Measurements from ENCODE around the gene HEPN1. TPM values are rescaled to one million over a fixed set of nuclear protein-coding genes. Genes with fewer than 3 reads are reported as not detected.

Gene HEPN1
- total RNA-seq, 2 experiments from 2014 or later: not detected

GRCh38 chr11:124887667-124888013, 31.4 kb upstream of the HEPN1 start:
- intact Hi-C loops (cut with micrococcal nuclease): no loop called here
- peaks cover 2% of the 10 kb centered on the region for H3K27me3 Mint-ChIP-seq (ENCODE audit: low read depth)
- CTCF ChIA-PET: interaction anchor here (1.5 kb wide), 2 partner anchors 11 to 32 kb away, joined by 4 to 10 read pairs; no protein-coding TSS in a partner anchor

GRCh38 chr11:124889191-124890091, 29.6 kb upstream of the HEPN1 start:
- CTCF ChIA-PET: interaction anchor here (0.8 to 1.5 kb wide), 2 partner anchors 10 to 13 kb away, joined by 3 to 10 read pairs; no protein-coding TSS in a partner anchor
- intact Hi-C loops (cut with micrococcal nuclease): no loop called here
- Mint-ChIP-seq H3K27ac (no peak overlapping the region), H3K4me3 (no peak overlapping the region), H3K36me3 (ENCODE audit: low read depth) (no peaks in the 10 kb centered on the region), H3K4me1 (ENCODE audit: low read depth) (peaks cover 2% of the 10 kb centered on the region), H3K9me3 (no peaks in the 10 kb centered on the region), H3K27me3 (ENCODE audit: low read depth) (peaks cover 2% of the 10 kb centered on the region)
- no peak for DNase-seq

More at GRCh38 chr11:124887667-124888013, 31.4 kb upstream of the HEPN1 start:
- H3K36me3 Mint-ChIP-seq (ENCODE audit: low read depth): peaks cover 2% of the 10 kb centered on the region
- H3K4me1 Mint-ChIP-seq (ENCODE audit: low read depth): no peaks in the 10 kb centered on the region
- no peaks in the 10 kb centered on the region for H3K9me3 Mint-ChIP-seq
- DNase-seq: no peak
- no peak overlapping the region for H3K27ac Mint-ChIP-seq
- no peak overlapping the region for H3K4me3 Mint-ChIP-seq

GRCh38 chr11:124890151-124890550, 28.9 kb upstream of the HEPN1 start:
- no peaks in the 10 kb centered on the region for H3K9me3 Mint-ChIP-seq
- intact Hi-C loops (cut with micrococcal nuclease): no loop called here
- CTCF ChIA-PET: interaction anchor here (1.2 kb wide), 1 partner anchor 252 kb away, joined by 3 read pairs; no protein-coding TSS in a partner anchor
- H3K27ac Mint-ChIP-seq: no peak overlapping the region
- peaks cover 2% of the 10 kb centered on the region for H3K27me3 Mint-ChIP-seq (ENCODE audit: low read depth)
- H3K4me3 Mint-ChIP-seq: no peak overlapping the region
- no peaks in the 10 kb centered on the region for H3K36me3 Mint-ChIP-seq (ENCODE audit: low read depth)
- no peak for DNase-seq
- H3K4me1 Mint-ChIP-seq (ENCODE audit: low read depth): peaks cover 2% of the 10 kb centered on the region

GRCh38 chr11:124890683-124891372, 28.2 kb upstream of the HEPN1 start:
- H3K27ac Mint-ChIP-seq: no peak overlapping the region
- no peak overlapping the region for H3K4me3 Mint-ChIP-seq
- peaks cover 2% of the 10 kb centered on the region for H3K4me1 Mint-ChIP-seq (ENCODE audit: low read depth)
- H3K27me3 Mint-ChIP-seq (ENCODE audit: low read depth): peaks cover 2% of the 10 kb centered on the region
- DNase-seq: no peak
- intact Hi-C loops (cut with micrococcal nuclease): no loop called here
- no peaks in the 10 kb centered on the region for H3K36me3 Mint-ChIP-seq (ENCODE audit: low read depth)
- H3K9me3 Mint-ChIP-seq: no peaks in the 10 kb centered on the region
- CTCF ChIA-PET: interaction anchor here (1.2 to 1.5 kb wide), 2 partner anchors 15 to 251 kb away, joined by 3 to 4 read pairs; no protein-coding TSS in a partner anchor

- no peak for DNase-seq
- no peak overlapping the region for H3K27ac Mint-ChIP-seq
- H3K4me1 Mint-ChIP-seq (ENCODE audit: low read depth): peaks cover 2% of the 10 kb centered on the region
- H3K36me3 Mint-ChIP-seq (ENCODE audit: low read depth): no peaks in the 10 kb centered on the region
- intact Hi-C loops (cut with micrococcal nuclease): no loop called here
- no peak overlapping the region for H3K4me3 Mint-ChIP-seq
- no peaks in the 10 kb centered on the region for H3K27me3 Mint-ChIP-seq (ENCODE audit: low read depth)
- no peaks in the 10 kb centered on the region for H3K9me3 Mint-ChIP-seq
- CTCF ChIA-PET: interaction anchor here (0.6 to 1.5 kb wide), 4 partner anchors 11 to 251 kb away, joined by 3 to 4 read pairs (median 4); no protein-coding TSS in a partner anchor
Measured at GRCh38 chr11:124891373-124891861, 27.6 kb upstream of the HEPN1 start.

GRCh38 chr11:124892146-124892545, 26.9 kb upstream of the HEPN1 start:
- Mint-ChIP-seq H3K9me3 (no peaks in the 10 kb centered on the region), H3K4me1 (ENCODE audit: low read depth) (peaks cover 2% of the 10 kb centered on the region), H3K27me3 (ENCODE audit: low read depth) (no peaks in the 10 kb centered on the region), H3K36me3 (ENCODE audit: low read depth) (no peaks in the 10 kb centered on the region), H3K27ac (no peak overlapping the region), H3K4me3 (no peak overlapping the region)
- CTCF ChIA-PET: interaction anchor here (0.6 to 1.1 kb wide), 2 partner anchors 26 to 52 kb away, joined by 3 to 4 read pairs; no protein-coding TSS in a partner anchor
- intact Hi-C loops (cut with micrococcal nuclease): no loop called here
- DNase-seq: no peak

- Mint-ChIP-seq H3K4me3 (no peak overlapping the region), H3K9me3 (no peaks in the 10 kb centered on the region), H3K4me1 (ENCODE audit: low read depth) (peaks cover 7% of the 10 kb centered on the region), H3K36me3 (ENCODE audit: low read depth) (no peaks in the 10 kb centered on the region), H3K27me3 (ENCODE audit: low read depth) (peaks cover 3% of the 10 kb centered on the region), H3K27ac (no peak overlapping the region)
- CTCF ChIA-PET: interaction anchor here (0.6 to 1.1 kb wide), 2 partner anchors 27 to 51 kb away, joined by 3 to 4 read pairs; no protein-coding TSS in a partner anchor
- no peak for DNase-seq
- intact Hi-C loops (cut with micrococcal nuclease): no loop called here
Measured at GRCh38 chr11:124892750-124893454, 26.1 kb upstream of the HEPN1 start.

GRCh38 chr11:124893781-124894401, 25.2 kb upstream of the HEPN1 start:
- H3K4me3 Mint-ChIP-seq: no peak overlapping the region
- H3K36me3 Mint-ChIP-seq (ENCODE audit: low read depth): no peaks in the 10 kb centered on the region
- CTCF ChIA-PET: no interaction called here
- DNase-seq: no peak
- H3K9me3 Mint-ChIP-seq: no peaks in the 10 kb centered on the region
- H3K4me1 Mint-ChIP-seq (ENCODE audit: low read depth): peaks cover 8% of the 10 kb centered on the region
- intact Hi-C loops (cut with micrococcal nuclease): no loop called here
- H3K27ac Mint-ChIP-seq: no peak overlapping the region
- peaks cover 3% of the 10 kb centered on the region for H3K27me3 Mint-ChIP-seq (ENCODE audit: low read depth)

GRCh38 chr11:124894606-124895430, 24.2 kb upstream of the HEPN1 start:
- CTCF ChIA-PET: no interaction called here
- intact Hi-C loops (cut with micrococcal nuclease): no loop called here
- Mint-ChIP-seq H3K9me3 (no peaks in the 10 kb centered on the region), H3K36me3 (ENCODE audit: low read depth) (no peaks in the 10 kb centered on the region), H3K4me3 (no peak overlapping the region), H3K4me1 (ENCODE audit: low read depth) (peaks cover 8% of the 10 kb centered on the region), H3K27ac (no peak overlapping the region), H3K27me3 (ENCODE audit: low read depth) (peaks cover 6% of the 10 kb centered on the region)
- DNase-seq: no peak

GRCh38 chr11:124895471-124895971, 23.5 kb upstream of the HEPN1 start:
- peaks cover 6% of the 10 kb centered on the region for H3K27me3 Mint-ChIP-seq (ENCODE audit: low read depth)
- H3K4me1 Mint-ChIP-seq (ENCODE audit: low read depth): peaks cover 8% of the 10 kb centered on the region
- CTCF ChIA-PET: no interaction called here

More at GRCh38 chr11:124895471-124895971, 23.5 kb upstream of the HEPN1 start:
- no peak for DNase-seq
- Mint-ChIP-seq H3K9me3 (no peaks in the 10 kb centered on the region), H3K36me3 (ENCODE audit: low read depth) (no peaks in the 10 kb centered on the region), H3K27ac (no peak overlapping the region), H3K4me3 (no peak overlapping the region)
- intact Hi-C loops (cut with micrococcal nuclease): no loop called here
